ENCODE results near the gene LRRFIP1. TPM values are rescaled to one million over a fixed set of nuclear protein-coding genes. Genes with fewer than 3 reads are reported as not detected.

Gene LRRFIP1
- total RNA-seq, 6 experiments from 2014 or later = 90.6 to 107 (median 102) TPM

GRCh38 chr2:237724811-237725478 is 97.6 kb downstream of the LRRFIP1 start:
- no peak for DNase-seq
- H3K36me3 Mint-ChIP-seq (ENCODE audit: low read depth) = peaks cover 34% of the 10 kb centered on the region
- no peaks in the 10 kb centered on the region; the same call in 1 of the 2 replicates for H3K27me3 Mint-ChIP-seq (ENCODE audit: insufficient read depth)
- H3K4me1 Mint-ChIP-seq (ENCODE audit: low read depth) = peaks cover 62% of the 10 kb centered on the region
- TF ChIP-seq CTCF (IDR thresholded peaks at IDR 0.05) = no peak
- H3K27ac Mint-ChIP-seq = no peak overlapping the region
- no peaks in the 10 kb centered on the region for H3K9me3 Mint-ChIP-seq
- no peak overlapping the region for H3K4me3 Mint-ChIP-seq

GRCh38 chr2:237725661-237726060 is 98.3 kb downstream of the LRRFIP1 start:
- Mint-ChIP-seq H3K27ac (no peak overlapping the region), H3K36me3 (ENCODE audit: low read depth) (peaks cover 34% of the 10 kb centered on the region), H3K27me3 (ENCODE audit: insufficient read depth) (no peaks in the 10 kb centered on the region; the same call in 1 of the 2 replicates), H3K9me3 (no peaks in the 10 kb centered on the region), H3K4me1 (ENCODE audit: low read depth) (peaks cover 63% of the 10 kb centered on the region), H3K4me3 (no peak overlapping the region)
- no peak for DNase-seq
- no peak for TF ChIP-seq CTCF (IDR thresholded peaks at IDR 0.05)

GRCh38 chr2:237726401-237726830 is 99.0 kb downstream of the LRRFIP1 start:
- Mint-ChIP-seq H3K4me3 (peak overlapping the region; percentile 40; the same call in 1 of the 2 replicates), H3K27me3 (ENCODE audit: insufficient read depth) (no peaks in the 10 kb centered on the region; the same call in 1 of the 2 replicates), H3K4me1 (ENCODE audit: low read depth) (peaks cover 63% of the 10 kb centered on the region), H3K9me3 (no peaks in the 10 kb centered on the region), H3K36me3 (ENCODE audit: low read depth) (peaks cover 29% of the 10 kb centered on the region), H3K27ac (peak overlapping the region; percentile 57)
- peak; percentile 32 for DNase-seq
- TF ChIP-seq CTCF (IDR thresholded peaks at IDR 0.05) = no peak

GRCh38 chr2:237727363-237727762 is 100.0 kb downstream of the LRRFIP1 start:
- DNase-seq = no peak
- peaks cover 1% of the 10 kb centered on the region for H3K27me3 Mint-ChIP-seq (ENCODE audit: insufficient read depth)
- no peak for TF ChIP-seq CTCF (IDR thresholded peaks at IDR 0.05)
- H3K27ac Mint-ChIP-seq = peak overlapping the region; percentile 24; the same call in 1 of the 2 replicates
- H3K4me3 Mint-ChIP-seq = no peak overlapping the region
- H3K4me1 Mint-ChIP-seq (ENCODE audit: low read depth) = peaks cover 63% of the 10 kb centered on the region
- no peaks in the 10 kb centered on the region for H3K9me3 Mint-ChIP-seq
- peaks cover 27% of the 10 kb centered on the region for H3K36me3 Mint-ChIP-seq (ENCODE audit: low read depth)

- Mint-ChIP-seq H3K4me3 (no peak overlapping the region), H3K4me1 (ENCODE audit: low read depth) (peaks cover 65% of the 10 kb centered on the region), H3K36me3 (ENCODE audit: low read depth) (peaks cover 30% of the 10 kb centered on the region), H3K27ac (no peak overlapping the region), H3K27me3 (ENCODE audit: insufficient read depth) (peaks cover 2% of the 10 kb centered on the region), H3K9me3 (no peaks in the 10 kb centered on the region)
- no peak for TF ChIP-seq CTCF (IDR thresholded peaks at IDR 0.05)
- DNase-seq = no peak
These were observed 102.5 kb downstream of the LRRFIP1 start for GRCh38 chr2:237729681-237730475.

Measured in HFFc6 (cell line).